ENCODE measurements around the gene LGR6. TPM values are rescaled to one million over a fixed set of nuclear protein-coding genes. Genes with fewer than 3 reads are reported as not detected.
A peak's percentile ranks its signal among the peaks of the same experiment; 100 is the strongest.

Gene LGR6
- total RNA-seq, 1 donor from 2014 or later: not detected

DNA sequence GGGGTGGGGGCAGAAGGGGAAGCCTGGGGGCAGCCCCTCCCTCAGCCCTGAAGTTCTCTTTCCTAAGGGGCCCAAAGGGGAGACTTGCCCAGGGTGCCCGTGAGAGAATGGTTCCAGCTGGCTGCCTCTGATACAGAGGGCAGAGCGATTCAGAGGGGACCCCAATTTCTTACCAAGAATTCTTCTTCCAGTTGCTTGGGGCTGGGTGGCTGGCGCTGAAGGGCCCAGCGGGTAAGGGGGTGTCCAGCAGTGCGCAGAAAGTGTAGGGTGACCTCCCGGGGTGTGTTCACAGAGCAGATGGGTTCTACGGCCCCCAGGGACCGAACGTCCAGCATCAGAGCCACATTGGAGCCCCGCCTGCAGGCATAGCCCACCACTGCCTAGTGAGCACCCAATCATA lies 35.7 kb upstream of the LGR6 start:
- TF ChIP-seq, protein P1, sequence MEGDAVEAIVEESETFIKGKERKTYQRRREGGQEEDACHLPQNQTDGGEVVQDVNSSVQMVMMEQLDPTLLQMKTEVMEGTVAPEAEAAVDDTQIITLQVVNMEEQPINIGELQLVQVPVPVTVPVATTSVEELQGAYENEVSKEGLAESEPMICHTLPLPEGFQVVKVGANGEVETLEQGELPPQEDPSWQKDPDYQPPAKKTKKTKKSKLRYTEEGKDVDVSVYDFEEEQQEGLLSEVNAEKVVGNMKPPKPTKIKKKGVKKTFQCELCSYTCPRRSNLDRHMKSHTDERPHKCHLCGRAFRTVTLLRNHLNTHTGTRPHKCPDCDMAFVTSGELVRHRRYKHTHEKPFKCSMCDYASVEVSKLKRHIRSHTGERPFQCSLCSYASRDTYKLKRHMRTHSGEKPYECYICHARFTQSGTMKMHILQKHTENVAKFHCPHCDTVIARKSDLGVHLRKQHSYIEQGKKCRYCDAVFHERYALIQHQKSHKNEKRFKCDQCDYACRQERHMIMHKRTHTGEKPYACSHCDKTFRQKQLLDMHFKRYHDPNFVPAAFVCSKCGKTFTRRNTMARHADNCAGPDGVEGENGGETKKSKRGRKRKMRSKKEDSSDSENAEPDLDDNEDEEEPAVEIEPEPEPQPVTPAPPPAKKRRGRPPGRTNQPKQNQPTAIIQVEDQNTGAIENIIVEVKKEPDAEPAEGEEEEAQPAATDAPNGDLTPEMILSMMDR (IDR thresholded peaks at IDR 0.05; ENCODE audit: insufficient read depth, low read length, severe bottlenecking): no peak
- DNase-seq (ENCODE audit: low read depth): no peak
- Histone ChIP-seq H3K4me3 (ENCODE audit: low read depth, low read length) (no peak overlapping the region), H3K36me3 (ENCODE audit: control insufficient read depth, insufficient read depth, low read length) (no peaks in the 10 kb centered on the region), H3K27me3 (ENCODE audit: control insufficient read depth, insufficient read depth, low read length) (no peaks in the 10 kb centered on the region)
- FAIRE-seq: no peak

DNA sequence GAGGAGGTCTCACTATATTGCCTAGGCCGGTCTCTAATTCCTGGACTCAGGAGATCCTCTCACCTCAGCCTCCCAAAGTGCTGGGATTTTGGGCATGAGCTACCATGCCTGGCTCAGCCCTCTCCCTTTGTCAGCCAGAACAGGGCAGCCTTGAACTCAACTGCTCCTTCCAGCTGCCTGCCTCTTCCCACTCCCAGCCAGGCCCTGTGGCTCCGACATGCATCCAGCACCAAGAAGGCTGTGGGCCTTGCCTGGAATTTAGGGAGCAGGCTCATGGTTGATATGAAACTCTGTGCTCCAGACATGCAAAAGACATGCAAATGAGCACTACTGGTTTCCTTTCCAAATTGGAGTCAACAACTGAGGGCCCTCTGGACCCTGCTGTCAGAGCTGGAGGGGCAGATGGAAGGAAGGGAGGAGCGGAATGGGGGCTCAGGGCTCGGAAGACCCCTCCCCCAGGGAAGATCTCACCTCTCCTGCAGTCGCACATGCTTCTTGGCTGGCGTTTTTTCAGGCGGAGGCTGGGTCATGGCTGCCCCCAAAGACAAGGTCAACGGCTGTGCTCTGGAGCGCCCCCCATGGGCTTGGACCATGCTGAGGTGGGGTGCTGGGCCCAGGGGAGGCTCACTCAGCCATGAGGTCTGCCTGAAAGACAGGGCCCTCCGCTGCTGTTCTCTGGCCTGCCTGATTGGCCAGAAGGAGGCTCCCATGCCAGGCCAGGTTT lies 34.6 kb upstream of the LGR6 start:
- no peaks in the 10 kb centered on the region for H3K36me3 ChIP-seq (ENCODE audit: control insufficient read depth, insufficient read depth, low read length)
- FAIRE-seq (no peak), DNase-seq (ENCODE audit: low read depth) (no peak)
- H3K4me3 ChIP-seq (ENCODE audit: low read depth, low read length): no peak overlapping the region
- H3K27me3 ChIP-seq (ENCODE audit: control insufficient read depth, insufficient read depth, low read length): peaks cover 1% of the 10 kb centered on the region
- TF ChIP-seq, protein P1 (IDR thresholded peaks at IDR 0.05; ENCODE audit: insufficient read depth, low read length, severe bottlenecking): no peak

DNA sequence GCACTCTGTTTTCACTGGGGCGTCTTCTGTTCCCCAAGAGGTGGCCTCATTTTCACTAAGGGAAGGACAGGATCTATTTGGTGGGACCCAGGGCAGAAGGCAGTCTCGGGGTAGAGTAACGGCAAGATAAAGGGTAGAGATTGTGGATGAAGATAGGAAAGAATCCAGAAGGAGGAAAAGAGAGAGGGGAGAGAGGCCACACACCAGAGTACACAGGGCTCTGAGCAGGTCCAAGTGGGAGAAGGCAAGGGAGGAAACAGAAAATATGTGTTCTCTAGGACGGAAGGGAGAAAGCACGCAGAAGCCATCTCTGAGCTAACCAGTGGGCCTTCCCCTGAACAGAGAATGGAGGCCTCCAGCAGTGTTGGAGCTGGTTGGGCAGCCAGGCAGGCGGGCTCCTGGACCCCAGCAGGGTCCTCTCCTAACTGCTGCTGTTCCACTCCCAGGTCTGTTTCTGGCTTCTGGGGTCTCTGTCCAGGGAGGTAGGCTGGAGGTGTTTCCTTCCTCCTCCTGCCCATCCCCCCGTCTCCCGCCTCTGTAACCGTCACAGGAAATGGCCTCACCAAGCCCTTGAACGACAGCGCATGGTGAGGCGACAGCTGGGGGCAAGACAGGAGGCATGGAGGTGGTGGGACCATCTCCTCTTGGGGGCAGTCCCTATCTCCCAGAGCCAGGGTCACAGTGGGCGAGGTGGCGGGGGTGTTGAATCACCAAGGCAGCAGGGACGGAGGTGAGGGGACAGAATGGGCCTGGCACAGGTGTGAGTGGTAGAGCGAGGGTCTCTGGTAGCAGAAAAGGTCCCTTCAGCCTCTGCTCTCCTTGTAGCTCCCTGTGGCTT lies 33.8 kb upstream of the LGR6 start:
- TF ChIP-seq, protein P1 (IDR thresholded peaks at IDR 0.05; ENCODE audit: insufficient read depth, low read length, severe bottlenecking): no peak
- no peaks in the 10 kb centered on the region for H3K36me3 ChIP-seq (ENCODE audit: control insufficient read depth, insufficient read depth, low read length)
- H3K27me3 ChIP-seq (ENCODE audit: control insufficient read depth, insufficient read depth, low read length): peaks cover 1% of the 10 kb centered on the region
- DNase-seq (ENCODE audit: low read depth): no peak
- no peak for FAIRE-seq
- H3K4me3 ChIP-seq (ENCODE audit: low read depth, low read length): no peak overlapping the region

DNA sequence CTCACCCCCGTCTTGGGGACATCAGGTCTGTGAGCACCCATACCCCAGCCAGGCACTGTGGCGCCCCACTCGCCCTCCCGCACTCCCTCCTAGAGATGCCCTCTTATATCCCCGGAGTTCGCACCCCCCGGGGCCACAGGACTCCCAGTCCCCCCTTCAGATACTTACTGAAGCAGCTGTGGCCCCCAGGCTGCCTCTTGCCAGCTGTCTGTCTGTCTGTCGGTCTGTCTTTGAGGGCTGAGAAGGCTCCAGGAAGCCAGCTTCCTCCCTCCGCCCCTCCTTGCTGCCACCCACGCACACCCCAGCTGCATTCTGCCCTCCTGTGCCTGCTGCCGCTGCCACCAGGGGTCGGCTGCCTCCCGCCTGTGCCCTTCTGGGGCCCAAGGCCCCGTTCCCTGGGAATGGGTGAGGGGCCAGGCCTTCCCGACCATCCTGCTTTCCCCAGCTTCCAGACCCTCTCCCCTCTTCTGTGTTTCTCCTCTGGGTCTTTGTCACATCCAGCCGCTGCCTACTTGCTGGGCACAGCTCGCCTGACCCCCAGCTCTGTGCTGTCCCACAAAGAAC lies 33.1 kb upstream of the LGR6 start, which contains the start of gene PTPN7:
TSS of gene PTPN7 (minus strand) at position 226 of the 564 bp plus-strand sequence. CDS start 1,200 bp downstream, outside the sequence.
- FAIRE-seq (no peak), DNase-seq (ENCODE audit: low read depth) (peak; percentile 8)
- TF ChIP-seq, protein P1 (IDR thresholded peaks at IDR 0.05; ENCODE audit: insufficient read depth, low read length, severe bottlenecking): peak; percentile 22
- no peaks in the 10 kb centered on the region for H3K36me3 ChIP-seq (ENCODE audit: control insufficient read depth, insufficient read depth, low read length)
- no peak within 1 kb of the TSS for H3K4me3 ChIP-seq (ENCODE audit: low read depth, low read length)
- peaks cover 1% of the 10 kb centered on the region for H3K27me3 ChIP-seq (ENCODE audit: control insufficient read depth, insufficient read depth, low read length)

DNA sequence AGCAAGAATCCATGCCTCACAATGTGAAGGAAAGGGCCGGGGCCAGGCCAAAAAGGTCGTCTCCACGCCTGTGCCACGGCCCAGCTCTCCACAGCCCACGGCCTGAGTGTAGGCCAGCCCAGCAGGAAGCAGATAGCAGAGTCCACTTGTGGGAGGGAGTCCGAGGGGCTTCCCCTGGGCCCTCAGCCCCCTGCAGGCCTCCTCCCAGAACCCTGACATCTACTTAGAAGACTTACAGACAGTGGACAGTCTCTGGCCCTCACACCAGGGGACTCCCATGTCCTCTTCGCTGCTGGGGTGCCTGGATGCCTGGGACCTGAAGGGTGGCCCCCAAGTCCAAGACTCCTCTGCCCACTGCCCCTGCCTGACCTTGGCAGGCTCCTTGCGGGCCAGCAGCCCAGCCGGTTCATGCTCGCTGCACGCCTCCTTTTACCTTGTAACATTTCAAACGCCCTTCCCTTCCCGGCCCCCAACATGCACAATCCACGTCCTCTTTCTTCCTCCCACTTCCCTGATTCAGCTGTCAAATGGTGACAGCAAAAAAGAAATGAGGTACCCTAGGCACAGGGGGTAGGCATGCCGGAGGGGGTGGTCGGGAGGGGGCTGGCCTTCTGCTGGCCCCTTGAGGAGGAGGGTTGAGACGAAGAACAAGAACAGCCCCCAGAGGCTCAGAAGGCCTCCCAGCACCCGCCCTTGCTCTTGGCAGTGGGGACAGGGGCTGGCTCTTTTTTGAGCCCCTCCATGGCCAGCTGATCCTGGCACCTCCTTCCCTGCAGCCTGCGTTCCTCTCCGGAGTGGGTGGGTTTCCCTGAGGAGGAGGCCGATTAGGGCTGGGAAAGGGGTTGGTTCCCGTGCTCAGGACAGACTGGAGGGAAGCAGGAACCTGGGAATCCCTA lies 32.2 kb upstream of the LGR6 start:
- TF ChIP-seq, protein P1 (IDR thresholded peaks at IDR 0.05; ENCODE audit: insufficient read depth, low read length, severe bottlenecking): no peak
- DNase-seq (ENCODE audit: low read depth) (no peak), FAIRE-seq (no peak)
- Histone ChIP-seq H3K27me3 (ENCODE audit: control insufficient read depth, insufficient read depth, low read length) (peaks cover 1% of the 10 kb centered on the region), H3K4me3 (ENCODE audit: low read depth, low read length) (no peak overlapping the region), H3K36me3 (ENCODE audit: control insufficient read depth, insufficient read depth, low read length) (no peaks in the 10 kb centered on the region)

All from bronchial epithelial cell (primary cell).